ENCODE results near the gene IRS4. TPM values are rescaled to one million over a fixed set of nuclear protein-coding genes. Genes with fewer than 3 reads are reported as not detected.

Gene IRS4
- total RNA-seq, 4 donors from 2014 or later = 0.07 to 1.4 (median 1.0) TPM

DNA sequence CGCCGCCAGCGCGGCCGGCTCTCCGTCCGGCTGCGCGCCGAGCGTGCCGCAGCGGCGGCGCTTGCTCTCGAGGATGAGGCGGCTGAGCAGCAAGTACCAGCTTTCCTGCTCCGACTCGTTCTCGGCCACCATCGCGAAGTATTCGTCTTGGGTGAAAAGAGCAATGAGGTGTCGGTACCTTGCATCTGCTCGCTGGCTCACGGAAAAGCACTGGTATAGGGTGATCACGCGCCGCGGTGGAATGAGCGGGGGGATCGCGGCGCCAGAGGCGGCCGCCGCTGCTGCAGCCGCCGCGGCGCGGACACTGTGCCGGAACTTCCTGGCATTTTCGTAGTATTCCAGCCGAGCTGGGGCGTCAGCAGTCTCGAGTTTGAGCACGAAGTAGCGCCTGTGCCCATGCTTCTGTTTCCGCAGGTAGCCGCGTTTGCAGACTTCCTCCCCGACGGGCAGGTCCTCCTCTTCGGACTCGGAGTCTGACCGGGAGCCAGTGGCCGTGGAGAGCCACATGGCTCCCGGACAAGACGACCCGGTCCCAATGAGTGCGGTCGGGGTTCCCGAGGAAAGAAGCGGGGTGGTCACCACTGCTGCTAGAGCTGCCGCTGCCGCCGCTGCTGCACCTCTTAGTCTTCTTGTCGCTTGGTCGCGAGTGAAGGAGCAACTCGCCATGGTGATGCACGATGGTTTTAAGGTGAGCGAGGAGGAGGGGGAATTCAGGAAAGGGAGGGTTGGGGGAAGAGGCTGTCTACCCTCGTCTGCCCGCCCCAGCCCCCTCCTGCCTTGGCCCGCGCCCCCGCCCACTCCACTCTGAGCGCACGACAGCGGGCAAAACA is 469 bp downstream of the IRS4 start:
- H3K4me3 ChIP-seq (ENCODE audit: low read depth, poor library complexity, severe bottlenecking) = no peak overlapping the region
- WGBS, 2 donors = 1 to 49% methylated on average over 14 to 64 of the region's 82 CpGs
- intact Hi-C loops (cut with DNase I; ENCODE audit: low total_unique reads) = no loop called here
- TF ChIP-seq POLR2A (IDR thresholded peaks at IDR 0.05) = no peak
- TF ChIP-seq, protein P1, sequence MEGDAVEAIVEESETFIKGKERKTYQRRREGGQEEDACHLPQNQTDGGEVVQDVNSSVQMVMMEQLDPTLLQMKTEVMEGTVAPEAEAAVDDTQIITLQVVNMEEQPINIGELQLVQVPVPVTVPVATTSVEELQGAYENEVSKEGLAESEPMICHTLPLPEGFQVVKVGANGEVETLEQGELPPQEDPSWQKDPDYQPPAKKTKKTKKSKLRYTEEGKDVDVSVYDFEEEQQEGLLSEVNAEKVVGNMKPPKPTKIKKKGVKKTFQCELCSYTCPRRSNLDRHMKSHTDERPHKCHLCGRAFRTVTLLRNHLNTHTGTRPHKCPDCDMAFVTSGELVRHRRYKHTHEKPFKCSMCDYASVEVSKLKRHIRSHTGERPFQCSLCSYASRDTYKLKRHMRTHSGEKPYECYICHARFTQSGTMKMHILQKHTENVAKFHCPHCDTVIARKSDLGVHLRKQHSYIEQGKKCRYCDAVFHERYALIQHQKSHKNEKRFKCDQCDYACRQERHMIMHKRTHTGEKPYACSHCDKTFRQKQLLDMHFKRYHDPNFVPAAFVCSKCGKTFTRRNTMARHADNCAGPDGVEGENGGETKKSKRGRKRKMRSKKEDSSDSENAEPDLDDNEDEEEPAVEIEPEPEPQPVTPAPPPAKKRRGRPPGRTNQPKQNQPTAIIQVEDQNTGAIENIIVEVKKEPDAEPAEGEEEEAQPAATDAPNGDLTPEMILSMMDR (IDR thresholded peaks at IDR 0.05) = no peak
- DNase-seq (ENCODE audit: low spot score in 2 of 2) = peak in 1 of 2 donors; percentile 80

DNA sequence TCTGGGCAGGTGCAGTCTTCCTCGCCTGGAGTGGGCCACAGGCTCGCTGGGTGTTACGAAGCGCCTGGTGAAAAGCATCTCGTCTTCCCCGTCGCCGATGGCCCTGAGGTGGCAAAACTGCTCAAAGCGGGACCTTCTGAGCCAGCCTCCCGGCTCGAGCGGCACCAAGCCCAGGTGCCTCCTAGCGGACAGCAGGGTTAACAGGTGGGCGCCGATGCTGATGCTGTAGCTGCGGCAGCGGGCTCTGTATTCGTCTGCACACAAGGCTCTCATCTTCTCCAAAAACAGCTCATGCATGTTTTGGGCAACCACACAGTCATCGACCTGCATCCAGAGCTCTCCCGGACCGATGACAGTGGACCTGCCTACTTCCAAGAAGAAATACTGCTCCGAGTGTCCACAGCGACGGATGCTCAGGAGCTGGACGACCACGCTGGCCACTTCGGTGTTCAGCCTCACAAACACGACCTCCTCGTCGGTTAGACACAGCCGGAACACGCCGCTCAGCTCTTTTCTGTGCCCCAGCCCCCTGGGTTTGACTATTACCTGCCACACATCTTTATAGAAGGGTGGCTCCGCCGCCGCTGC is 1.2 kb downstream of the IRS4 start:
- 4 to 37% methylated on average over 9 to 35 of the region's 36 CpGs for WGBS, 2 donors
- no peak for TF ChIP-seq POLR2A (IDR thresholded peaks at IDR 0.05)
- TF ChIP-seq, protein P1 (IDR thresholded peaks at IDR 0.05) = no peak
- intact Hi-C loops (cut with DNase I; ENCODE audit: low total_unique reads) = no loop called here
- DNase-seq (ENCODE audit: low spot score in 2 of 2) = no peak
- no peak overlapping the region for H3K4me3 ChIP-seq (ENCODE audit: low read depth, poor library complexity, severe bottlenecking)

- DNase-seq (ENCODE audit: low spot score in 2 of 2) = no peak
- TF ChIP-seq, protein P1 (IDR thresholded peaks at IDR 0.05) = no peak
- no peak for TF ChIP-seq POLR2A (IDR thresholded peaks at IDR 0.05)
- no peak overlapping the region for H3K4me3 ChIP-seq (ENCODE audit: low read depth, poor library complexity, severe bottlenecking)
- 73 to 77% methylated on average over 7 of the region's 7 CpGs for WGBS, 2 donors
- intact Hi-C loops (cut with DNase I; ENCODE audit: low total_unique reads) = no loop called here
These were observed 1.9 kb downstream of the IRS4 start for GRCh38 chrX:108734426-108734825.

DNA sequence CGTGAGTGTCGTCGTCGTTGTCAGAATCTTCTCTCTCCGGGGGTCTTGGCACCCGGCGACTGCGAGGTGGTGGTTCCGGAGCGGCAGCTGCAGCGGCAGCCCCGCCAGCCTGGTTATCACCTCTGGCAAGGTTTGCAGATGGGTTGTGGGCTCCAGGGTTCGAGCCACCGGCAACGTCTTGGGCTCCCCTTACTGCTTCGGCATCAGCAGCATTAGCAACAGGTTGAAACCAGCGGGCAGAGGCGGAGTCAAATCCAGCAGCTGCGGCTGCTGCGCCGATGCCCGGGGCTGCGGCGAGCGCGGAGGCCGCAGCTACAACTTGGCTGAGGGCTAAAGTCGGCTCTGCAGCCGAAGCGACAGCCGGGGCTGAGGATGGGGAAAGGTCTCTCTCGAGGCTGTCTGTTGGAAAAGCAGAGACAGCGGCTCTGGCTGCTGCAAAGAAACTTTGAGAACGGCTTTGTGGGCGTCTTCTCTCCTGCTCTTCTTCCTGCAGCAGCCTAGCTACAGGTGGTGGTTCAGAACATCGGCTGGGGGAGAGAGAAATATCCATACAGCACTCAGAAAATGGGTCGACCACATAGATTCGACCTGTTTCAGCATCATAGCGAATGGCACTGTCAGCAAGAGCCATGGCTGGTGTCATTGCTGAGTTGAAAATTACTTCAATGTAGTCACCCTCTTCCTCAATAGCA is 3.6 kb downstream of the IRS4 start:
- intact Hi-C loops (cut with DNase I; ENCODE audit: low total_unique reads) = no loop called here
- WGBS, 2 donors = 6 to 36% methylated on average over 13 to 35 of the region's 39 CpGs
- no peak overlapping the region for H3K4me3 ChIP-seq (ENCODE audit: low read depth, poor library complexity, severe bottlenecking)
- DNase-seq (ENCODE audit: low spot score in 2 of 2) = peak in 1 of 2 donors; percentile 81
- TF ChIP-seq, protein P1 (IDR thresholded peaks at IDR 0.05) = no peak
- TF ChIP-seq POLR2A (IDR thresholded peaks at IDR 0.05) = no peak

DNA sequence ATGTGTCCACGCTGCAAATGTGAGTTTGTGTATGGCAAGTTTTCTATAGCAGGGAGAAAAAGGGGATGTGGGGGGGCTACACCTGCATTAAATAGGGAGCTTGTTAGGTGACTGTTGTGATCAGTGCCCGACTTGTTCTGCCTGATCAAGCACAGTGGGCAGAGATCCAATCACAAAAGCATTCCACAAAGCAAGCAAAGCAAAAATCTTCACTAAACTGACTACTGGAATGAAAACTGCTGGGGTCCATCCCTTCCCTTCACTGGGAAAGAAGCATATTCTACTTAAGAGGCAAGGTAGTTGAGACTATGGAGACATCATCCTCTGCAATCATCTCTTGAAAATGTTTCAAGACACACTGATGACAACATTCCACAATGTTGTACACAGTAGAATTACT is 5.2 kb downstream of the IRS4 start:
- intact Hi-C loops (cut with DNase I; ENCODE audit: low total_unique reads) = no loop called here
- no peak for DNase-seq (ENCODE audit: low spot score in 2 of 2)
- no peak for TF ChIP-seq POLR2A (IDR thresholded peaks at IDR 0.05)
- TF ChIP-seq, protein P1 (IDR thresholded peaks at IDR 0.05) = no peak
- WGBS, 2 donors = 26 to 42% methylated on average over 2 of the region's 2 CpGs
- H3K4me3 ChIP-seq (ENCODE audit: low read depth, poor library complexity, severe bottlenecking) = no peak overlapping the region

Data from lower leg skin (tissue), 4 donors.